SK-N-MC (cell line): ENCODE measurements around the gene ACSL6.

Experiments used
- EZH2 ChIP-seq: fragments of 200-600 bp; sonication (generic); IDR thresholded peaks from one replicate; pipeline ENCODE4 v1.6.1; 2017; ENCODE audit warnings: antibody characterized with exemption
- FOXP2 ChIP-seq: optimal IDR thresholded peaks from 2 replicates; pipeline ENCODE3; 2011; ENCODE audit warnings: mild to moderate bottlenecking, moderate library complexity; ENCODE audit not compliant: insufficient read depth; ENCODE audit errors: extremely low read length, control extremely low read depth
- POLR2AphosphoS5 ChIP-seq: IDR thresholded peaks from 2 replicates; pipeline ENCODE4 v1.6.1; 2012; ENCODE audit warnings: mild to moderate bottlenecking, low read depth, low read length, borderline replicate concordance

GRCh38 chr5:132055441-132055807, 44.0 kb upstream of the ACSL6 start:
- TF ChIP-seq EZH2, result no peak
- no peak for TF ChIP-seq POLR2AphosphoS5
- TF ChIP-seq FOXP2, result no peak
